22Rv1 (cell line): ENCODE results near the gene UNC5C.

ENCODE experiments used
- H3K27ac ChIP-seq: fragments of 450-650 bp; 2 replicates; pipeline ENCODE4 v1.5.1; 2017
- ZFX ChIP-seq: fragments of 450-650 bp; IDR thresholded peaks from 2 replicates; pipeline ENCODE4 v1.6.1; 2017; ENCODE audit warnings: antibody characterized with exemption, borderline replicate concordance
- TF ChIP-seq, protein P1 (sequence below): fragments of 450-650 bp; IDR thresholded peaks from 2 replicates; pipeline ENCODE4 v1.5.1; 2017; ENCODE audit warnings: mild to moderate bottlenecking

The UNC5C gene

DNA sequence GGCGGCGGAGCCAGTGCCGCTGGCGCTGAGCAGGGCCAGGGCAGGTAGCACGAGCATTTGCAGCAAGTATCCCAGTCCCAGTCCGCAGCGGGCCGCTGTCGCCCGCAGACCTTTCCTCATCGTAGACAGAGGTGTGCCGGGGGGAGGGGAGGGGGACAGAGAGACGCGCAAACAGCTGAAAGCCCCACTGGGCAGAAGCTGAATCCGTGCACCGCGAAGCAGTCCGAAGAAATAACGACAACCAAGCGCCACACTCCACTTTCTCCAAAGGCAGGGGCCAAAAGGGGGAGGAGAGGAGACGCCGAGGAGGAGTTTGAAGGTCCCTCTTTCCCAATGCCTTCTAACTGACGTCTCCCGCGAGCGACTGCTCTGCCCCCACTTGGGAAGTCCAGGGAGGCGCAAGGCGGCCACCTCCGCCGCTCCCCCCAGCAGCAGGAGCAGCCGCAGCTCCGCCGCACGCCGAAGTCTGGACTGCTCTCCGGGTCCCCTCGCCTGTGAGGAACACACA is at the start of gene UNC5C:
Gene UNC5C (minus strand): TSS at position 236 of the 508 bp plus-strand sequence.
- peak within 1 kb of the TSS; percentile 61 for H3K27ac ChIP-seq
- TF ChIP-seq, protein P1, sequence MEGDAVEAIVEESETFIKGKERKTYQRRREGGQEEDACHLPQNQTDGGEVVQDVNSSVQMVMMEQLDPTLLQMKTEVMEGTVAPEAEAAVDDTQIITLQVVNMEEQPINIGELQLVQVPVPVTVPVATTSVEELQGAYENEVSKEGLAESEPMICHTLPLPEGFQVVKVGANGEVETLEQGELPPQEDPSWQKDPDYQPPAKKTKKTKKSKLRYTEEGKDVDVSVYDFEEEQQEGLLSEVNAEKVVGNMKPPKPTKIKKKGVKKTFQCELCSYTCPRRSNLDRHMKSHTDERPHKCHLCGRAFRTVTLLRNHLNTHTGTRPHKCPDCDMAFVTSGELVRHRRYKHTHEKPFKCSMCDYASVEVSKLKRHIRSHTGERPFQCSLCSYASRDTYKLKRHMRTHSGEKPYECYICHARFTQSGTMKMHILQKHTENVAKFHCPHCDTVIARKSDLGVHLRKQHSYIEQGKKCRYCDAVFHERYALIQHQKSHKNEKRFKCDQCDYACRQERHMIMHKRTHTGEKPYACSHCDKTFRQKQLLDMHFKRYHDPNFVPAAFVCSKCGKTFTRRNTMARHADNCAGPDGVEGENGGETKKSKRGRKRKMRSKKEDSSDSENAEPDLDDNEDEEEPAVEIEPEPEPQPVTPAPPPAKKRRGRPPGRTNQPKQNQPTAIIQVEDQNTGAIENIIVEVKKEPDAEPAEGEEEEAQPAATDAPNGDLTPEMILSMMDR: peak; percentile 29; the same call in 1 of the 2 replicates
- no peak for TF ChIP-seq ZFX

DNA sequence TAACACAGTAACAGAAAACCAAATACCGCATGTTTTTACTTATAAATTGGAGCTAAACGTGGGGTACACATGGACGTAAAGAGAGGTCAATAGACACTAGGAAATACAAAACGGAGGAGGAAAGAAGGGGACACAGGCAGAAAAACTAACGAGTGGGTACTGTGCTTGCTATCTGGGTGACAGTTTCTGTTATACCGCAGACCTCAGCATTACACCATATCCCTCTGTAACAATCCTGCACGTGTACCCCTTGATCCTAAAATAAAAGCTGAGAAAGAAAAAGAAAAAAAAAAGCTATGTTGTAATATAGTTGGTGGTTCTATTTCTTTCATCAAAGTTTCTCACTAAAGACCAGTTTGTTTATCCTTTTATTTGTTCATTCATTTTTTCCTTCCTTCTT is 47.9 kb upstream of the UNC5C start:
- TF ChIP-seq ZFX: no peak
- TF ChIP-seq, protein P1: no peak
- no peak overlapping the region for H3K27ac ChIP-seq

DNA sequence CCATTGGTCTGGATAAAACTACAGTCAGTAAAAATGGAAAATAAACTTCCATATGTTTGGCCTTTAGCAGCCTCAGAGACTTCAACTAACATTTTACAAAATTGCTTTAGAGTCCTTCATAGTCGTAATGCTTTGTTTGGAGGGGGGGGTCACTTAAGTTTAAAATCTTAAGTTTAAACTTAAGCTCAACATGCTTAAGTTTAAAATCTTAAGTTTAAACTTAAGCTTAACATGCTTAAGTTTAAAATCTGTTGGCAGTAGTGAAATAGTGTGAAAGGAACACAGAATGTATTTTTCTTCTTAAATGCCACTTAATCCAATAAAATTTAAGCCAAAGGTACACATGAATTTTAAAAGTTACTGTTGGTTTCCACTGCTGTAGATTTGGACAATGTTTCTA is 45.9 kb upstream of the UNC5C start:
- H3K27ac ChIP-seq: no peak overlapping the region
- TF ChIP-seq ZFX: no peak
- TF ChIP-seq, protein P1: no peak

- H3K27ac ChIP-seq: no peak overlapping the region
- TF ChIP-seq, protein P1: no peak
- no peak for TF ChIP-seq ZFX
Measured at GRCh38 chr4:95594013-95594412, 45.2 kb upstream of the UNC5C start.

GRCh38 chr4:95591278-95591677 is 42.5 kb upstream of the UNC5C start:
- peak overlapping the region; percentile 81 for H3K27ac ChIP-seq
- no peak for TF ChIP-seq ZFX
- TF ChIP-seq, protein P1: no peak

- peak overlapping the region; percentile 81 for H3K27ac ChIP-seq
- TF ChIP-seq ZFX: no peak
- TF ChIP-seq, protein P1: no peak
Measured at GRCh38 chr4:95590615-95591014, 41.8 kb upstream of the UNC5C start.

- no peak overlapping the region for H3K27ac ChIP-seq
- TF ChIP-seq ZFX: no peak
- TF ChIP-seq, protein P1: no peak
Measured at GRCh38 chr4:95585016-95585695, 36.4 kb upstream of the UNC5C start.
